ENCODE data around the gene CCDC146.
"Not testable (repeated sequence)": the region's sequence is repeated elsewhere in the genome, so short reads cannot be mapped to it uniquely, and the experiment has no call there.

DNA sequence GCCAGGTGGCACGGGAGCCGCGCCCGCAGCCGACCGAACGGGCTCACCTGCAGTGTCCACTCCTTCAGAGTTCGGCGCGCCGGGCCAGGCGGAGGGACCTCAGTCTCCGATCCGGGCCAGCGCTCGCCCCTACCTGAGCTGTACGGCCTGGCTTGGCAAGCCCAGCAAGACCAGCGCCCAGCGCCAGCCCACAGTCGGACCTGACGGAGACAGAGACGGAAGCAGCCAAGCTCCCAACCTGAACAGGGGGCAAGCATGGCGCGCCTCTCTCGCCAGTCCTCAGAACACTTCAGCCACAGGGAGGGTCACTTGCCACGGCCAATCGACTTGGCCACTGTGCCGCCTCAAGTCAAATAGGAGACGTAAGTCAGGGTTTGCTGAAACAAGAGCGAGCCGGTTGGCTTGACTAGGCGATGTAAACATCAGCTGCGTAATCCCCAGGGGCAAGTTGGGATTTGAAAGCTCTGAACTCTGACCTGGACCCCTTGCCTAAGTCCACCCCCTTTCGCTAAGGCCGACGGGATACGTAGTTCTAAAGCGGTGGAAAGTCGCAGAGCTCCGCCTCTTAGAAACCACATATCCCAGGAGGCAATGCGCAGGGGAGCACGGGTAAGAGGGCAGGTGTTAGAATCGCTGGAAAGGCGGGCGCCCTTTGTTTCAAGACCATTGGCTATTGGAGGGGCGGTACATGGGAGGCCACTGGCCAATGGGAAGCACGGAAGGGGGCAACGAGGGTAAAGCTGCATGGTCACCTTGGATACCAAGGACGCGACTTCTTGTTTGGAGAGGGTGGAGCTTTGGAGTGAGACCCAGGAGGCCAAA is at the start of gene CCDC146:
- not testable (repeated sequence) for TF ChIP-seq FOSL2 (IDR thresholded peaks at IDR 0.05; ENCODE audit: borderline replicate concordance, low read depth); EZH2phosphoT487 (IDR thresholded peaks at IDR 0.05; ENCODE audit: borderline replicate concordance, low read depth); POLR2AphosphoS5 (IDR thresholded peaks at IDR 0.05; ENCODE audit: low read depth, low read length)
- peak; percentile 68 for TF ChIP-seq MXI1 (IDR thresholded peaks at IDR 0.05; ENCODE audit: low read depth, low read length)
- TF ChIP-seq, protein P1, sequence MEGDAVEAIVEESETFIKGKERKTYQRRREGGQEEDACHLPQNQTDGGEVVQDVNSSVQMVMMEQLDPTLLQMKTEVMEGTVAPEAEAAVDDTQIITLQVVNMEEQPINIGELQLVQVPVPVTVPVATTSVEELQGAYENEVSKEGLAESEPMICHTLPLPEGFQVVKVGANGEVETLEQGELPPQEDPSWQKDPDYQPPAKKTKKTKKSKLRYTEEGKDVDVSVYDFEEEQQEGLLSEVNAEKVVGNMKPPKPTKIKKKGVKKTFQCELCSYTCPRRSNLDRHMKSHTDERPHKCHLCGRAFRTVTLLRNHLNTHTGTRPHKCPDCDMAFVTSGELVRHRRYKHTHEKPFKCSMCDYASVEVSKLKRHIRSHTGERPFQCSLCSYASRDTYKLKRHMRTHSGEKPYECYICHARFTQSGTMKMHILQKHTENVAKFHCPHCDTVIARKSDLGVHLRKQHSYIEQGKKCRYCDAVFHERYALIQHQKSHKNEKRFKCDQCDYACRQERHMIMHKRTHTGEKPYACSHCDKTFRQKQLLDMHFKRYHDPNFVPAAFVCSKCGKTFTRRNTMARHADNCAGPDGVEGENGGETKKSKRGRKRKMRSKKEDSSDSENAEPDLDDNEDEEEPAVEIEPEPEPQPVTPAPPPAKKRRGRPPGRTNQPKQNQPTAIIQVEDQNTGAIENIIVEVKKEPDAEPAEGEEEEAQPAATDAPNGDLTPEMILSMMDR (IDR thresholded peaks at IDR 0.05), result not testable (repeated sequence)
- peak; percentile 49; the same call in 1 of the 2 replicates for TF ChIP-seq TCF12 (IDR thresholded peaks at IDR 0.05)
- peak; percentile 79; the same call in 1 of the 2 replicates for TF ChIP-seq RFX5 (IDR thresholded peaks at IDR 0.05; ENCODE audit: low read length)
